SK-N-SH treated with all-trans-retinoic acid at 6 μM for 48 hours (cell line): ENCODE data around the gene OXCT1.

ENCODE experiments used
- ATAC-seq: fragments of 200-7000 bp; cut with Tn5 transposase; 3 replicates; pipeline ENCODE4 v1.9.1; 2020; ENCODE audit warnings: mild to moderate bottlenecking, moderate library complexity
- ARNTL ChIP-seq: fragments of 450-650 bp; formaldehyde crosslinking; IDR thresholded peaks from 2 replicates; pipeline ENCODE4 v1.5.0; 2020; ENCODE audit warnings: low read depth, mild to moderate bottlenecking, moderate library complexity, borderline replicate concordance
- BACH2 ChIP-seq: fragments of 250-450 bp; sonication (Bioruptor Pico); IDR thresholded peaks from 2 replicates; pipeline ENCODE4 v1.9.0; 2021; ENCODE audit warnings: mild to moderate bottlenecking, borderline replicate concordance
- CSDC2 ChIP-seq: fragments of 250-450 bp; sonication (Bioruptor Pico); IDR thresholded peaks from 2 replicates; pipeline ENCODE4 v1.5.0; 2020; ENCODE audit warnings: mild to moderate bottlenecking, moderate library complexity
- ESRRG ChIP-seq: fragments of 250-450 bp; sonication (Bioruptor Pico); IDR thresholded peaks from 2 replicates; pipeline ENCODE4 v1.6.1; 2021; ENCODE audit warnings: mild to moderate bottlenecking
- GLIS3 ChIP-seq: fragments of 250-450 bp; sonication (Bioruptor Pico); IDR thresholded peaks from 2 replicates; pipeline ENCODE4 v1.5.0; 2020; ENCODE audit warnings: mild to moderate bottlenecking, moderate library complexity
- ISL1 ChIP-seq: fragments of 250-450 bp; sonication (Bioruptor Pico); IDR thresholded peaks from 2 replicates; pipeline ENCODE4 v2.1.2; 2022; ENCODE audit warnings: mild to moderate bottlenecking, moderate library complexity
- OSR1 ChIP-seq: fragments of 250-450 bp; sonication (Bioruptor Pico); IDR thresholded peaks from 2 replicates; pipeline ENCODE4 v1.8.0; 2022; ENCODE audit warnings: moderate library complexity, mild to moderate bottlenecking, inconsistent platforms
- PPARA ChIP-seq: fragments of 250-450 bp; sonication (Bioruptor Pico); IDR thresholded peaks from 2 replicates; pipeline ENCODE4 v1.5.0; 2020; ENCODE audit warnings: mild to moderate bottlenecking, borderline replicate concordance
- RARB ChIP-seq: fragments of 250-450 bp; sonication (Bioruptor Pico); IDR thresholded peaks from 2 replicates; pipeline ENCODE4 v1.8.0; 2021; ENCODE audit warnings: mild to moderate bottlenecking, moderate library complexity
- SNAI2 ChIP-seq: fragments of 250-450 bp; sonication (Bioruptor Pico); IDR thresholded peaks from 2 replicates; pipeline ENCODE4 v1.5.0; 2020; ENCODE audit warnings: mild to moderate bottlenecking, moderate library complexity
- TCF4 ChIP-seq: fragments of 250-450 bp; sonication (Bioruptor Pico); IDR thresholded peaks from 2 replicates; pipeline ENCODE4 v1.8.0; 2021; ENCODE audit warnings: mild to moderate bottlenecking, moderate library complexity, borderline replicate concordance
- TOX ChIP-seq: fragments of 250-450 bp; sonication (Bioruptor Pico); IDR thresholded peaks from 2 replicates; pipeline ENCODE4 v1.8.0; 2021; ENCODE audit warnings: mild to moderate bottlenecking, moderate library complexity, borderline replicate concordance
- ZC3H10 ChIP-seq: fragments of 250-450 bp; sonication (Bioruptor Pico); IDR thresholded peaks from 2 replicates; pipeline ENCODE4 v1.5.1; 2021; ENCODE audit warnings: mild to moderate bottlenecking, moderate library complexity
- ZFP3 ChIP-seq: fragments of 250-450 bp; sonication (Bioruptor Pico); IDR thresholded peaks from 2 replicates; pipeline ENCODE4 v1.5.0; 2020; ENCODE audit warnings: mild to moderate bottlenecking, moderate library complexity
- ZFP30 ChIP-seq: fragments of 450-650 bp; formaldehyde crosslinking; IDR thresholded peaks from 2 replicates; pipeline ENCODE4 v1.5.0; 2022; ENCODE audit warnings: mild to moderate bottlenecking, moderate library complexity
- ZNF565 ChIP-seq: fragments of 450-650 bp; formaldehyde crosslinking; conservative IDR thresholded peaks from 2 replicates; pipeline ENCODE4 v1.5.0; 2020; ENCODE audit warnings: low read depth, mild to moderate bottlenecking, moderate library complexity
- ZNF70 ChIP-seq: fragments of 450-650 bp; formaldehyde crosslinking; IDR thresholded peaks from 2 replicates; pipeline ENCODE4 v1.5.0; 2020; ENCODE audit warnings: mild to moderate bottlenecking, moderate library complexity
- ZNF8 ChIP-seq: fragments of 450-650 bp; formaldehyde crosslinking; IDR thresholded peaks from 2 replicates; pipeline ENCODE4 v1.5.0; 2020; ENCODE audit warnings: mild to moderate bottlenecking, moderate library complexity
- TF ChIP-seq, protein P1 (sequence below): fragments of 250-450 bp; sonication (Bioruptor Pico); IDR thresholded peaks from 2 replicates; pipeline ENCODE4 v1.5.1; 2021; ENCODE audit warnings: mild to moderate bottlenecking, moderate library complexity
- TF ChIP-seq, protein P2 (sequence below): fragments of 250-450 bp; sonication (Bioruptor Pico); IDR thresholded peaks from 2 replicates; pipeline ENCODE4 v1.5.0; 2020; ENCODE audit warnings: mild to moderate bottlenecking, moderate library complexity
- TF ChIP-seq, protein P3 (sequence below): fragments of 250-450 bp; sonication (Bioruptor Pico); IDR thresholded peaks from 2 replicates; pipeline ENCODE4 v1.5.1; 2020; ENCODE audit warnings: low read depth, mild to moderate bottlenecking, moderate library complexity
- TF ChIP-seq, protein P4 (sequence below): fragments of 250-450 bp; sonication (Bioruptor Pico); IDR thresholded peaks from 2 replicates; pipeline ENCODE4 v1.8.0; 2020; ENCODE audit warnings: mild to moderate bottlenecking, moderate library complexity, borderline replicate concordance

OXCT1 gene

DNA sequence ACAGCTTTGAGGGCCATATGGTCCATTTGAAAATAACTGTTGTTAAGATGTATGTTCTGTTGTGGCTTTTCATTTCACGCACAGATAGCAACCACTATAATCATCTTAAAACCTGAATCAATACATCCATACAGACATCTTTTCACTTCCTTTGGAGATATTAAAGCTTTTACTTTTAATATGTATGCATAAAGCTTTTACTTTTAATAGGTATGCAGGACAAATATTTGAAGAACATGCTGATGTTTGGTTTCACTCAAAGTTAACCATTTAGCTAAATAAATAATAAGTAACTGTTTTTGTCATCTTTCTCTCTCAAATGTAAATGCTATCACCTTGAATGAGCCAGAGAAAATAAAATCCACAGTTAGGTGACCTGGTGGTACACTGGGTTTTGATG, 108.6 kb downstream of the OXCT1 start:
- TF ChIP-seq ZNF8, result no peak
- TF ChIP-seq ZNF70 (CRISPR knock-in tag), result no peak
- TF ChIP-seq, protein P1, sequence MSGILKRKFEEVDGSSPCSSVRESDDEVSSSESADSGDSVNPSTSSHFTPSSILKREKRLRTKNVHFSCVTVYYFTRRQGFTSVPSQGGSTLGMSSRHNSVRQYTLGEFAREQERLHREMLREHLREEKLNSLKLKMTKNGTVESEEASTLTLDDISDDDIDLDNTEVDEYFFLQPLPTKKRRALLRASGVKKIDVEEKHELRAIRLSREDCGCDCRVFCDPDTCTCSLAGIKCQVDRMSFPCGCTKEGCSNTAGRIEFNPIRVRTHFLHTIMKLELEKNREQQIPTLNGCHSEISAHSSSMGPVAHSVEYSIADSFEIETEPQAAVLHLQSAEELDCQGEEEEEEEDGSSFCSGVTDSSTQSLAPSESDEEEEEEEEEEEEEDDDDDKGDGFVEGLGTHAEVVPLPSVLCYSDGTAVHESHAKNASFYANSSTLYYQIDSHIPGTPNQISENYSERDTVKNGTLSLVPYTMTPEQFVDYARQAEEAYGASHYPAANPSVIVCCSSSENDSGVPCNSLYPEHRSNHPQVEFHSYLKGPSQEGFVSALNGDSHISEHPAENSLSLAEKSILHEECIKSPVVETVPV, result no peak
- TF ChIP-seq, protein P2, sequence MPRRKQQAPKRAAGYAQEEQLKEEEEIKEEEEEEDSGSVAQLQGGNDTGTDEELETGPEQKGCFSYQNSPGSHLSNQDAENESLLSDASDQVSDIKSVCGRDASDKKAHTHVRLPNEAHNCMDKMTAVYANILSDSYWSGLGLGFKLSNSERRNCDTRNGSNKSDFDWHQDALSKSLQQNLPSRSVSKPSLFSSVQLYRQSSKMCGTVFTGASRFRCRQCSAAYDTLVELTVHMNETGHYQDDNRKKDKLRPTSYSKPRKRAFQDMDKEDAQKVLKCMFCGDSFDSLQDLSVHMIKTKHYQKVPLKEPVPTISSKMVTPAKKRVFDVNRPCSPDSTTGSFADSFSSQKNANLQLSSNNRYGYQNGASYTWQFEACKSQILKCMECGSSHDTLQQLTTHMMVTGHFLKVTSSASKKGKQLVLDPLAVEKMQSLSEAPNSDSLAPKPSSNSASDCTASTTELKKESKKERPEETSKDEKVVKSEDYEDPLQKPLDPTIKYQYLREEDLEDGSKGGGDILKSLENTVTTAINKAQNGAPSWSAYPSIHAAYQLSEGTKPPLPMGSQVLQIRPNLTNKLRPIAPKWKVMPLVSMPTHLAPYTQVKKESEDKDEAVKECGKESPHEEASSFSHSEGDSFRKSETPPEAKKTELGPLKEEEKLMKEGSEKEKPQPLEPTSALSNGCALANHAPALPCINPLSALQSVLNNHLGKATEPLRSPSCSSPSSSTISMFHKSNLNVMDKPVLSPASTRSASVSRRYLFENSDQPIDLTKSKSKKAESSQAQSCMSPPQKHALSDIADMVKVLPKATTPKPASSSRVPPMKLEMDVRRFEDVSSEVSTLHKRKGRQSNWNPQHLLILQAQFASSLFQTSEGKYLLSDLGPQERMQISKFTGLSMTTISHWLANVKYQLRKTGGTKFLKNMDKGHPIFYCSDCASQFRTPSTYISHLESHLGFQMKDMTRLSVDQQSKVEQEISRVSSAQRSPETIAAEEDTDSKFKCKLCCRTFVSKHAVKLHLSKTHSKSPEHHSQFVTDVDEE (CRISPR knock-in tag), result no peak
- TF ChIP-seq ESRRG, result no peak
- no peak for TF ChIP-seq SNAI2 (CRISPR knock-in tag)
- no peak for TF ChIP-seq ISL1 (CRISPR knock-in tag)
- TF ChIP-seq ZC3H10 (CRISPR knock-in tag), result no peak
- no peak for TF ChIP-seq PPARA (CRISPR knock-in tag)
- TF ChIP-seq TOX, result no peak
- TF ChIP-seq RARB (CRISPR knock-in tag), result no peak
- TF ChIP-seq, protein P3, sequence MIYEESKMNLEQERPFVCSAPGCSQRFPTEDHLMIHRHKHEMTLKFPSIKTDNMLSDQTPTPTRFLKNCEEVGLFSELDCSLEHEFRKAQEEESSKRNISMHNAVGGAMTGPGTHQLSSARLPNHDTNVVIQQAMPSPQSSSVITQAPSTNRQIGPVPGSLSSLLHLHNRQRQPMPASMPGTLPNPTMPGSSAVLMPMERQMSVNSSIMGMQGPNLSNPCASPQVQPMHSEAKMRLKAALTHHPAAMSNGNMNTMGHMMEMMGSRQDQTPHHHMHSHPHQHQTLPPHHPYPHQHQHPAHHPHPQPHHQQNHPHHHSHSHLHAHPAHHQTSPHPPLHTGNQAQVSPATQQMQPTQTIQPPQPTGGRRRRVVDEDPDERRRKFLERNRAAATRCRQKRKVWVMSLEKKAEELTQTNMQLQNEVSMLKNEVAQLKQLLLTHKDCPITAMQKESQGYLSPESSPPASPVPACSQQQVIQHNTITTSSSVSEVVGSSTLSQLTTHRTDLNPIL, result no peak
- no peak for TF ChIP-seq ZFP3 (CRISPR knock-in tag)
- TF ChIP-seq ZFP30 (CRISPR knock-in tag), result no peak
- no peak for TF ChIP-seq ARNTL (CRISPR knock-in tag)
- TF ChIP-seq ZNF565 (CRISPR knock-in tag), result no peak
- TF ChIP-seq CSDC2, result no peak
- TF ChIP-seq BACH2 (CRISPR knock-in tag), result no peak
- TF ChIP-seq, all 23 proteins: peak for 0
- ATAC-seq, result no peak

DNA sequence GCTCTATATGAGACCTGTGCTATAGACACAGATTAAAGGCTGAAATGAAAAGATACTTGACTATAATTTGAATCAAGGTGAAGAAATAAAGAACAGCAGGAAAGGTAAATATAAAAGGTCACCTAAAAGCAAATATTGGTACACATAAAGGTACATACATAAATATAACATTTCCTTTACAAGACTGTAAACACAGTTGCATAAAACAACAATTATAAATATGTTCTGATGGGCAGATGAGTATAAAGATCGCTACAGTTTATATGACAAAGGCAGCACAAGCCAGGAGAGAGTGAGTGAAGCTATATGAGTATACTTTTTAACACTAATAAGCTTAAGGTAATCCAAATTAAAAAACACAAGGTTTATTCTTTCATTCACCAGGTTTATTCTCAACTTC, 114.5 kb downstream of the OXCT1 start:
- TF ChIP-seq ZNF565 (CRISPR knock-in tag), result no peak
- no peak for TF ChIP-seq ESRRG
- TF ChIP-seq ZNF70 (CRISPR knock-in tag), result no peak
- TF ChIP-seq, protein P3, result no peak
- no peak for TF ChIP-seq ZC3H10 (CRISPR knock-in tag)
- no peak for TF ChIP-seq ARNTL (CRISPR knock-in tag)
- no peak for ATAC-seq

DNA sequence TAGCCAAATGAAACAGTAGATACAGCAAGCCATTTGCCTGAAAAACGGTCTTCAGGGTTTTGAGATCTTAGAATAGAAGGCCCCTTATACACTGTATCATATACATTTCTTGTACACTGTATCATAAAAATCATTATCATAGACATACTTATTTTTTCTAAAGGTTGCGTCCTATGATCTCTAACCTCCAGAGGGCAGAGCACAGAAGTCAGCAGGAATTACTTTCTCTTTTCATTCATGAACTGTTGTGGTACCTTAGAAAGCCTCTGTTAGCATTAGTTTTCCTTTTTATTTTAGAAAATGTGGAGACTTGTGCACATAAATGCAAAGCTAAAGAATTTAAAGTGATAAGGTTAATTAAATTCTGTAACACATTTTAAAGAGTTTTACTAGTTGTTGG, 115.4 kb downstream of the OXCT1 start:
- TF ChIP-seq ZNF565 (CRISPR knock-in tag) (no peak), OSR1 (no peak)
- ATAC-seq, result peak; percentile 62

DNA sequence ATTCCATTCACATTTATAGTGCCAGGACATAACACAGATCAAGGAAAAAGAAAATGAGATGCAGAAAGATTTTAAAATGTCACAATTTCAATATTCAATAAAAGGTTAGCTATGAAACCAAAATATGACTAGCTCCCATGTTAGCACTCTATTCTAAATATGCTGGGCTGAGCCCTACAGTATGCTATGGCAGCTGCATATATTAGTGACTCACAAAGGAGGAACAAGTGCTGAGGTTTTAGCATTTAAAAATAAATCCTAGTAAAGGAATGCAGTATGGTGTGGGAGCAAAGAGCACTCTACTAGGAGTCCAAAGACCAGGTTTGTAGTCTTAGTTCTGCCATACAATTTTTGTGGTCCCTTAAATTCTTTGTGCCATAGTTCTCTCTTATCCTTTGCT, 118.4 kb downstream of the OXCT1 start:
- TF ChIP-seq, protein P2 (CRISPR knock-in tag), result no peak
- TF ChIP-seq, protein P4, sequence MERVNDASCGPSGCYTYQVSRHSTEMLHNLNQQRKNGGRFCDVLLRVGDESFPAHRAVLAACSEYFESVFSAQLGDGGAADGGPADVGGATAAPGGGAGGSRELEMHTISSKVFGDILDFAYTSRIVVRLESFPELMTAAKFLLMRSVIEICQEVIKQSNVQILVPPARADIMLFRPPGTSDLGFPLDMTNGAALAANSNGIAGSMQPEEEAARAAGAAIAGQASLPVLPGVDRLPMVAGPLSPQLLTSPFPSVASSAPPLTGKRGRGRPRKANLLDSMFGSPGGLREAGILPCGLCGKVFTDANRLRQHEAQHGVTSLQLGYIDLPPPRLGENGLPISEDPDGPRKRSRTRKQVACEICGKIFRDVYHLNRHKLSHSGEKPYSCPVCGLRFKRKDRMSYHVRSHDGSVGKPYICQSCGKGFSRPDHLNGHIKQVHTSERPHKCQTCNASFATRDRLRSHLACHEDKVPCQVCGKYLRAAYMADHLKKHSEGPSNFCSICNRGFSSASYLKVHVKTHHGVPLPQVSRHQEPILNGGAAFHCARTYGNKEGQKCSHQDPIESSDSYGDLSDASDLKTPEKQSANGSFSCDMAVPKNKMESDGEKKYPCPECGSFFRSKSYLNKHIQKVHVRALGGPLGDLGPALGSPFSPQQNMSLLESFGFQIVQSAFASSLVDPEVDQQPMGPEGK (CRISPR knock-in tag), result no peak
- TF ChIP-seq CSDC2 (no peak), RARB (CRISPR knock-in tag) (no peak), ESRRG (no peak), ARNTL (CRISPR knock-in tag) (no peak), GLIS3 (CRISPR knock-in tag) (no peak), ZFP30 (CRISPR knock-in tag) (no peak), TOX (no peak), TCF4 (no peak), ZNF70 (CRISPR knock-in tag) (no peak)
- TF ChIP-seq, protein P3, result no peak
- no peak for ATAC-seq
